Cerebellar nuclear complex (tissue), 1 donor: ENCODE results near the gene TEX22.

Experiments
- DNase-seq, 2 experiments: peaks; one replicate each; lab custom pipeline; 2025; lab: John Stamatoyannopoulos, UW

TEX22 gene

GRCh38 chr14:105366386-105367074 is 31.8 kb upstream of the TEX22 start:
- DNase-seq, result no peak

- no peak for DNase-seq
These were observed 31.0 kb upstream of the TEX22 start for GRCh38 chr14:105367116-105368031.

- no peak for DNase-seq
These were observed 30.3 kb upstream of the TEX22 start for GRCh38 chr14:105368032-105368417.

GRCh38 chr14:105368426-105368825 is 29.9 kb upstream of the TEX22 start:
- no peak for DNase-seq

- DNase-seq, result no peak
These were observed 29.3 kb upstream of the TEX22 start for GRCh38 chr14:105368910-105369652.

- DNase-seq, result no peak
These were observed 28.7 kb upstream of the TEX22 start for GRCh38 chr14:105369653-105370040.

GRCh38 chr14:105374389-105374788 is 23.9 kb upstream of the TEX22 start:
- DNase-seq, result no peak

GRCh38 chr14:105375635-105376057 is 22.7 kb upstream of the TEX22 start:
- no peak for DNase-seq

GRCh38 chr14:105376521-105377440 is 21.6 kb upstream of the TEX22 start:
- no peak for DNase-seq

GRCh38 chr14:105377555-105378182 is 20.7 kb upstream of the TEX22 start:
- DNase-seq, result no peak

- DNase-seq, result no peak
These were observed 20.1 kb upstream of the TEX22 start for GRCh38 chr14:105378199-105378598.

- no peak for DNase-seq
These were observed 19.3 kb upstream of the TEX22 start for GRCh38 chr14:105378873-105379685.

- DNase-seq, result no peak
These were observed 18.4 kb upstream of the TEX22 start for GRCh38 chr14:105379946-105380345.

GRCh38 chr14:105380756-105381155 is 17.6 kb upstream of the TEX22 start:
- DNase-seq, result no peak

- DNase-seq, result no peak
These were observed 16.6 kb upstream of the TEX22 start for GRCh38 chr14:105381446-105382342.

GRCh38 chr14:105382343-105383082 is 15.8 kb upstream of the TEX22 start:
- no peak for DNase-seq

- DNase-seq, result no peak
These were observed 15.1 kb upstream of the TEX22 start for GRCh38 chr14:105383083-105383730.

GRCh38 chr14:105384041-105384557 is 14.2 kb upstream of the TEX22 start:
- no peak for DNase-seq
